ENCODE measurements around the gene RANBP17.

DNA sequence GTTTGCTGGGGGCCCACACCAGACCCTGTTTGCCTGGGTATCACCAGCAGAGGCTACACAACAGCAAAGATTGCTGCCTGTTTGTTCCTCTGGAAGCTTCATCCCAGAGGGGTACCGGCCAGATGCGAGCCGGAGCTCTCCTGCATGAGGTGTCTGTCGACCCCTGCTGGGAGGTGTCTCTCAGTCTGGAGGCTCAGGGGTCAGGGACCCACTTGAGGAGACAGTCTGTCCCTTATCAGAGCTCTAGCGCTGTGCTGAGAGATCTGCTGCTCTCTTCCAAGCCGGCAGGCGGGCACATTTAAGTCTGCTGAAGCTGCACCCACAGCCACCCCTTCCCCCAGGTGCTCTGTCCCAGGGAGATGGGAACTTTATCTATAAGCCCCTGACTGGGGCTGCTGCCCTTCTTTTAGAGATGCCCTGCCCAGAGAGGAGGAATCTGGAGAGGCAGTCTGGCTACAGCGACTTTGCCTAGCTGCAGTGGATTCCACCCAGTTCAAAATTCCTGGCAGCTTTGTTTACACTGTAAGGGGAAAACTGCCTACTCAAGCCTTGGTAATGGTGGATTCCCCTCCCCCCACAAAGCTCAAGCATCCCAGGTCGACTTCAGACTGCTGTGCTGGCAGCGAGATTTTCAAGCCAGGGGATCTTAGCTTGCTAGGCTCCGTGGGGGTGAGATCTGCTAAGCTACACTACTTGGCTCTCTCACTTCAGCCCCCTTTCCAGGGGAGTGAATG, 241.2 kb downstream of the RANBP17 start:
- TF ChIP-seq TSHZ2 (CRISPR knock-in tag; IDR thresholded peaks at IDR 0.05) (no peak), ZNF70 (CRISPR knock-in tag; IDR thresholded peaks at IDR 0.05) (no peak), ZNF565 (CRISPR knock-in tag; conservative IDR thresholded peaks at IDR 0.05; ENCODE audit: low read depth) (no peak), GLIS3 (CRISPR knock-in tag; IDR thresholded peaks at IDR 0.05) (no peak), ARNTL (CRISPR knock-in tag; IDR thresholded peaks at IDR 0.05; ENCODE audit: borderline replicate concordance, low read depth) (no peak), SNAI2 (CRISPR knock-in tag; IDR thresholded peaks at IDR 0.05) (no peak), RARB (CRISPR knock-in tag; IDR thresholded peaks at IDR 0.05) (no peak), PPARA (CRISPR knock-in tag; IDR thresholded peaks at IDR 0.05; ENCODE audit: borderline replicate concordance) (no peak), OSR1 (CRISPR knock-in tag; IDR thresholded peaks at IDR 0.05) (no peak)

Measured in SK-N-SH treated with all-trans-retinoic acid at 6 μM for 48 hours (cell line).